ENCODE results near the gene OPCML.

OPCML gene

DNA sequence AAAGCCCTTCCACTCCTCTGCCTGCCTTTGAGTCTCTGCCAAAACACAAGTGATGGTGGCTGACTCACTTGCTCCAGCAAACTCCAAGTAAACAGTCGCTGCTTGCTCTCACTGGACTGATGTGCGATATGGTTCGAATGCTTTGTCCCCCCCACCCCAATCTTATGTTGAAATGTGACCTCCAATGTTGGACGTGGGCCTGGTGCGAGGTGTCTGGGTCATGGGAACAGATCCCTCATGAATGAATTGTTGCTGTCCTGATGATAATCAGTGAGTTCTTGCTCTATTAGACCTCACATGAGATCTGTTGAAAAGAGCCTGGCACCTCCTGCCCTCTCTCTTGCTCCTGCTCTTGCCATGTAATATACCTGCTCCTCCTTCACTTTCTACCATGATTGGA, 747.9 kb downstream of the OPCML start:
- no peak overlapping the region for H3K4me3 ChIP-seq (replicated peaks; ENCODE audit: low read depth, low read length)
- peak; percentile 1 for DNase-seq (ENCODE audit: low read depth)
- TF ChIP-seq, protein P1, sequence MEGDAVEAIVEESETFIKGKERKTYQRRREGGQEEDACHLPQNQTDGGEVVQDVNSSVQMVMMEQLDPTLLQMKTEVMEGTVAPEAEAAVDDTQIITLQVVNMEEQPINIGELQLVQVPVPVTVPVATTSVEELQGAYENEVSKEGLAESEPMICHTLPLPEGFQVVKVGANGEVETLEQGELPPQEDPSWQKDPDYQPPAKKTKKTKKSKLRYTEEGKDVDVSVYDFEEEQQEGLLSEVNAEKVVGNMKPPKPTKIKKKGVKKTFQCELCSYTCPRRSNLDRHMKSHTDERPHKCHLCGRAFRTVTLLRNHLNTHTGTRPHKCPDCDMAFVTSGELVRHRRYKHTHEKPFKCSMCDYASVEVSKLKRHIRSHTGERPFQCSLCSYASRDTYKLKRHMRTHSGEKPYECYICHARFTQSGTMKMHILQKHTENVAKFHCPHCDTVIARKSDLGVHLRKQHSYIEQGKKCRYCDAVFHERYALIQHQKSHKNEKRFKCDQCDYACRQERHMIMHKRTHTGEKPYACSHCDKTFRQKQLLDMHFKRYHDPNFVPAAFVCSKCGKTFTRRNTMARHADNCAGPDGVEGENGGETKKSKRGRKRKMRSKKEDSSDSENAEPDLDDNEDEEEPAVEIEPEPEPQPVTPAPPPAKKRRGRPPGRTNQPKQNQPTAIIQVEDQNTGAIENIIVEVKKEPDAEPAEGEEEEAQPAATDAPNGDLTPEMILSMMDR (IDR thresholded peaks at IDR 0.05; ENCODE audit: low read length, missing control alignments): no peak

DNA sequence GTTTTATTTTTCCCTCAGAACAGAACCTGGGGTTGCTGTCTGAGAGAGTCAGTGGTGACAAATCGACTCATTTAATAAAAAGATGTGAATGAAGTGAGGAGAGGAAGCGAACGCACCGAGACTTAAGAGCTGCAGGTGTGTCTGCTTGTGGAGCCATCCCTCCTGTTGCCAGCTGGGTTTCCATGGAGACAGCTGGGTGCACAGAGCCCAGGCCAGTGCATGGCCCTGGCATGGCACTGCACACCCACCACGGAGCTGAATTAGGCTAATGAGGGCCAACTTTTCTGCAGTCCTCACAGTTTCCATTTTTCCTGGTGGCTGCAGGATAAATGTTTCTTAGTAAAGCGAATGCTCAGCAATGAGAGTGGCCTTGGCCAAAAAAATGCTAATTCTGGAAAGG, 750.2 kb downstream of the OPCML start:
- no peak overlapping the region for H3K4me3 ChIP-seq (replicated peaks; ENCODE audit: low read depth, low read length)
- DNase-seq (ENCODE audit: low read depth): no peak
- TF ChIP-seq, protein P1 (IDR thresholded peaks at IDR 0.05; ENCODE audit: low read length, missing control alignments): no peak

DNA sequence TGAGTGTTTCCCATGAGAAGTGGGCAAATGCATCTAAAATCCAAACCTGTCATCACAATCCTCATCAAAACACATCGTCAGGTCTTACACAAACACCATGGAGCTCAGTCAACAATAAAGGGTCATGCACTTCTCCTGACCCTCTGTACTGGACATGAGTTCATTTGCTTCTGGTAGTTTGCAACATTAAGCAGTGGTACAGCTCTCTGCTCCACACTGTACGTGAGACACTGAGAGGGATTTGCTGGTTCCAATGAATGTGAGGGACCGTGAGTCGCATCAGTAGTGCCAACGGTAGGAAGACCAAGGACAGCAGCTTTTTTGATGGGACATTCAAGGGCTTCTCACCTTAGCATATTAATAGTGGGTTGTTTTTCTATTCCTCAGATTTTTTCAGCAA, 752.3 kb downstream of the OPCML start:
- no peak overlapping the region for H3K4me3 ChIP-seq (replicated peaks; ENCODE audit: low read depth, low read length)
- TF ChIP-seq, protein P1 (IDR thresholded peaks at IDR 0.05; ENCODE audit: low read length, missing control alignments): no peak
- no peak for DNase-seq (ENCODE audit: low read depth)

DNA sequence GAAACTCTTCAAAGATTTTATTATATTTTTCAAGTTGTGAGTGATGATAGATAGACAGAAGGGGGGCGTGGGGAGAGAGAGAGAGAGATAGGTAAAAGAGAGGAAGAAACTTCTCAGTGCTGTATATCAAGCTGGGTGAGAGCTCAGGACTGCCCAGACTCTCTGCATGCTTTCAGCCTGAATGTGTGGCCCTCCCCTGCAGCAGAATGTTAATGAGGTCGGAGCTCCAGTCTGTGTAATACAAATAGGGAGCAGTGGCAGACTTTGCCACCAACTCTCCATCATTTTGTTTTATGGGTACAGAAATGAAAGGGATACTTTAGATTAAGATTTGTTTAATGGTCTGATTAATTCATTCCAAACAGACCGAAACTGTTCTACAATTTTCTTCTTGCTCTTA, 752.8 kb downstream of the OPCML start:
- H3K4me3 ChIP-seq (replicated peaks; ENCODE audit: low read depth, low read length): no peak overlapping the region
- TF ChIP-seq, protein P1 (IDR thresholded peaks at IDR 0.05; ENCODE audit: low read length, missing control alignments): no peak
- no peak for DNase-seq (ENCODE audit: low read depth)

DNA sequence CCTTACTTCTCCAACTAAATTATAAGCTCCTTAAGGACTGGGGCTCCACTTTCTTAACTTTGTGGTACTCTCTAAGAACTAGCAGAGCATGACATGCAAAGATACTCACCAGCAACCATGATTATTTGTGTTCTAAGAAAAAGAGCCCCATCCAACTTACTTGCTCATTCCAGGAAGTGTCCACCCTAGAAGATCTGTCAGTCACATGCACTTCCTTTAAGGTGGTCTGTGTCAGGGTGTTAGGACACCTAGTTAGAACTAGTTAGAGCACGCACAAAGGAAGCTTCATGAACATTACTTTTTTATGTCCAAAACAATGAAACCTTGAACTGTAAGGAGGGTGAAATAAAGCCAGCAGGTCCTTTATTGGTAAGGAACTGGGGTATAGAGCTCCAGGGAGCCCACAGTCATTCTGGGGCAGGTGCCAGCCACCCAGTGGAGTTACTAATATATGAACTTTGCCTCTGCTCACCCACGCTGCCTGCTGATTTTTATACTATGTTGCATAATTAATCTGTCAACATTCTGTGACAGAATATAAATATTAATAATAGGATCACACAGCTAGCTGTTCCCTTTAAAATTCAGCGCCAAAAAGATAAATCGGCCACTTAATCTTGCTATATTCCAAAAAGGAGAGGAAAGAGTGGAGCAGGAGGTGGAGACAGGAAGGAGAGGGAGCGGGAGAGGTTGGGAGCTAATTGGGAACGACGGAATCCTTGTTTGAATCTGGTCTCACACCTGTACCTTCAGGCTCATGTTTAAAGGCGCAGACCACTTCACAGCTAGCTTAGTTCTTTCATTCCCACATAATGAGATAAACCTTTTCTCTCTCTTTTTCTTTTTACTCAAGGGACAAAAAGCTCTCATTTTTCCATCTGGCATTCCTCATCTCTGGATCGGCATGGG, 755.0 kb downstream of the OPCML start:
- no peak for DNase-seq (ENCODE audit: low read depth)
- TF ChIP-seq, protein P1 (IDR thresholded peaks at IDR 0.05; ENCODE audit: low read length, missing control alignments): no peak
- H3K4me3 ChIP-seq (replicated peaks; ENCODE audit: low read depth, low read length): no peak overlapping the region

DNA sequence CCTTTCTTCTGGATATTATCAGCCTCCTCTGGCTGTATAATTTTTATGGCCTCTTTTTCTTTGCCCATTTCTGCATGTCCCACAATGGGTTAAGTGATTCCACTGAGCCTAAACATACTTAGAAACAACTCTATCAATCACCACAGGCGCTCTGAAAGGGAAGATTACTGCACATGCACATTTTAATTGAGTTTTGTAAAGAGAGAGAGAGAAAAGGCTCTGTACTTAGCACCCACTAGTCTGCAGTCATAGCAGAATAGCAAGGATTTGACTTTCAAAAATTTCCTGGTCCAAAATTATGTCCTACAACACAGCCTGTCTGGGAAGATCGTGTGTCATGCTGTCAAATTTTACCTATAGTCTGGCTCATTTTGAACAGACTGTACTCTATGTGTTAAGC, 758.5 kb downstream of the OPCML start:
- TF ChIP-seq, protein P1 (IDR thresholded peaks at IDR 0.05; ENCODE audit: low read length, missing control alignments): no peak
- no peak overlapping the region for H3K4me3 ChIP-seq (replicated peaks; ENCODE audit: low read depth, low read length)
- DNase-seq (ENCODE audit: low read depth): no peak
